ENCODE measurements around the gene FNBP1. TPM values are rescaled to one million over a fixed set of nuclear protein-coding genes. Genes with fewer than 3 reads are reported as not detected.

The FNBP1 gene
- total RNA-seq, 1 donor, result 41.9 TPM

DNA sequence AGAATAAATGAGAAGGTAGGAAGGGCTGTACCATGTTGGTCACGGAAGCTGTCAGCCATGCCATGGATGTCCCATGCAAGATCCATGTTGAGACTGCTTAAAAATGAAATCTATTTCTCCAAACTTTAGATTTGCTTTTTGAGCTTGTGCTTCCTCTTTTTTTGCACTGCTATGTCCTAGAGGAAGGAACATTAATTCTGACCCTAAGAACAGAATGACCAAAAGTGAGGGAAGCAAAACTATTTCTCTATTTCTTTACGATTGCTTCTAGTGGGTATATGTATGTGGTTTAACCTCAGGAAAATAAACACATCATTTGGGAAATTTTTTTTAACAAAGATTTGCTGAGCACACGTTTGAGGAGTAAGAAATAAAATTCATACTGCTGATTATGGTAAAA, 123.1 kb downstream of the FNBP1 start:
- no peak overlapping the region for H3K4me3 ChIP-seq (ENCODE audit: low read depth, low read length)
- TF ChIP-seq CTCF (IDR thresholded peaks at IDR 0.05; ENCODE audit: insufficient read depth, low read depth, low read length), result no peak
- no peak for DNase-seq (ENCODE audit: low read depth)

- no peak overlapping the region for H3K4me3 ChIP-seq (ENCODE audit: low read depth, low read length)
- TF ChIP-seq CTCF (IDR thresholded peaks at IDR 0.05; ENCODE audit: insufficient read depth, low read depth, low read length), result no peak
- no peak for DNase-seq (ENCODE audit: low read depth)
Measured at GRCh38 chr9:129919277-129919676, 123.7 kb downstream of the FNBP1 start.

- DNase-seq (ENCODE audit: low read depth), result no peak
- no peak for TF ChIP-seq CTCF (IDR thresholded peaks at IDR 0.05; ENCODE audit: insufficient read depth, low read depth, low read length)
Measured at GRCh38 chr9:129918296-129918950, 124.6 kb downstream of the FNBP1 start.

GRCh38 chr9:129916707-129917106, 126.3 kb downstream of the FNBP1 start:
- no peak for DNase-seq (ENCODE audit: low read depth)
- no peak overlapping the region for H3K4me3 ChIP-seq (ENCODE audit: low read depth, low read length)
- no peak for TF ChIP-seq CTCF (IDR thresholded peaks at IDR 0.05; ENCODE audit: insufficient read depth, low read depth, low read length)

More at GRCh38 chr9:129918296-129918950, 124.6 kb downstream of the FNBP1 start:
- no peak overlapping the region for H3K4me3 ChIP-seq (ENCODE audit: low read depth, low read length)

DNA sequence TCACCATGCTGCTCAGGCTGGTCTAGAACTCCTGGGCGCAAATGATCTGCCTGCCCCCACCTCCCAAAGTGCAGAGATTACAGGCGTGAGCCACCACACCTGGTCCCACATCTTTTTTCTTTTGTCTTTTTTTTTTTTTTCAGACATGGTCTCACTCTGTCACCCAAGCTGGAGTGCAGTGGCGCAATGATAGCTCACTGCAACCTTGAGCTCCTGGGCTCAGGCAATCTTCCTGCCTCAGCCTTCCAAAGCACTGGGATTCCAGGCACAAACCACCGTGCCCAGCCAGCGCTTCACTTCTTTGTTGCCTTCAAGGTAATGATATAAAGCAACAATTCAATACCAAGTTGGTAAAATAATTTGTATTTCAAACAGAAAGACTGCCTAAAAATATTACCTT, 128.9 kb downstream of the FNBP1 start:
- no peak for DNase-seq (ENCODE audit: low read depth)
- no peak for TF ChIP-seq CTCF (IDR thresholded peaks at IDR 0.05; ENCODE audit: insufficient read depth, low read depth, low read length)
- H3K4me3 ChIP-seq (ENCODE audit: low read depth, low read length), result no peak overlapping the region

DNA sequence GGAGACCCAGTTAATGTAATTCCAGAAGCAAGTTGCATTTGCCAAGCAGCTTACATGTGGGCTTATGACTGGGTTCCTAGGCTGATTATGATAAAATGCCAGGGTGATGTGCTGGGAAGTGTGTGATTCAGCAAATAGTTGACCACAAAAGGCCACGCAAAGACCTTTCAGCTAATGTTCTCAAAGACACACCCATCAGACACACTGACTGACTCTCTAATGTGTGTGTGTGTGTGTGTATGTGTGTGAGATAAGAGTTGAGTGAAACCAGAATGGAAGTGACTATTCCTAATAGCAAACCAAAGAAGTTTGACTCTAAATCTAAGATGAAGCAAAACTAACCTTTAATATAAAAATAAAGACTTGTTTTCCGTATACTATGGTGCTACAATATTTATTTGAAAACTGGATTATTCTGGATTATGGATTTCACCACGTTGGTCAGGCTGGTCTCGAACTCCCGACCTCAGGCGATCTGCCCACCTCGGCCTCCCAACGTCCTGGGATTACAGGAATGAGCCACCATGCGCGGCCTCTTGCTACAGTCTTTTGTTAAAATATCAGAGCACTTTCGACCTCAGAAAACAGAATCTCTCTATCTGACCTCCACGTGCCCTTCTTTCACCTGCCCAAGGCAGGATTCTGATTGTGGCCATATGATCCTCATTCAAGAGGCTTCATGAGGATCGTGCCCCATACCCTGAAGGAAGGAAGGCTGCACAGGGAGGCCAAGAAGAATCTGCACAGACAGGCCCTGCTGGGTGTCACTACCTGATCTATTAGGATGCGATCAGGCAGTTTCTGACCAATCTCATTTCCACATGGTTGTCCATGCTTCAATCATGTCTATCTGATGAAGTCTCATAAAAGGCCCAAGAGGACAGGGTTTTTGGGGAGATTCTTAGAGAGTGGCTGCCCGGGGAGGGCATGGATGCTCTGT, 132.1 kb downstream of the FNBP1 start:
- H3K4me3 ChIP-seq (ENCODE audit: low read depth, low read length), result no peak overlapping the region
- TF ChIP-seq CTCF (IDR thresholded peaks at IDR 0.05; ENCODE audit: insufficient read depth, low read depth, low read length), result no peak
- peak; percentile 100 for DNase-seq (ENCODE audit: low read depth)

All from fibroblast of villous mesenchyme (primary cell).